ENCODE results near the gene MALAT1. TPM values are rescaled to one million over a fixed set of nuclear protein-coding genes. Genes with fewer than 3 reads are reported as not detected.

Gene MALAT1
- total RNA-seq, 3 donors from 2014 or later (not counting 1 experiment from before 2014, with no cell fraction given), result 32,911 to 36,726 (median 33,502) TPM

DNA sequence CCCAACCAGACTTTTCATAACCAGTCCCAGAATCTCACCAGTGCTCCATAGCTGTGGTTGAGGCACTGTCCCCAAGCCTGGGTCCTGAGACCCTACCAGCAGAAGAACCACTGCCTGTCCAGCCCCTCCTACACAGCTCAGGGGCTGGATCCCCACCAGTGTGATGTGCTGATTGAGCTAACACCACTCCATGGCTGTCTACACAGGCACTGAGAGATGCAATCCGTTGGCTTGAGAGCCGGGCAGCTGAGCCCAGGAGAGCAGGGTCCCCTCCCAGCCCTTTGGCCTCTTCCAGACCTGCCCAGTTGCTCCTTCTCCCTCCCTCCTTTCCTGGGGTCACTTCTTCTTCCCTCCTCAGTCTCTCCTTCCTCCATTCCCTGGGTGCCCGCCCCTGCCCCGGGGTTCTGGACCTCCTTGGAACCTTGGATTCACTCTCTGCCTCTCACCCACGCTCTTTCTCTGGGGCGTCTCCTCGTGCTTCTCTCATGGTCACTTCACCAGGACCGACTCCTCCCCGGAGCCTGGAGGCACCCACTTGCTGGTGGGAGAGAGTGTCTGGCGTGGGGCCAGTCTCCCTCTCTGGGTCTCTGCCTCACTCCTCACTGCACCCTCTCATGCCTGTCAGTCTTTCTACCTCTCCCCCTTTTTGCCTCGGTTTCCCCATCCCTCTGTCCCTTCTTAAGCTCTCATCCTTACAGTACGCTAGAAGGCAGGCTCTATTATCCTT lies 25.3 kb downstream of the MALAT1 start:
- H3K27ac Mint-ChIP-seq, result peak overlapping the region; percentile 43 to 83
- H3K4me1 ChIP-seq (ENCODE audit: control insufficient read depth, insufficient read depth, low read length), result peaks cover 30% of the 10 kb centered on the region
- H3K9me3 Mint-ChIP-seq, result no peaks in the 10 kb centered on the region
- DNase-seq (peak in 1 of 2 donors; percentile 34), ATAC-seq (peak in 2 of 3 donors; percentile 4 to 5)
- peaks cover 5 to 23% of the 10 kb centered on the region in 2 donors for H3K4me1 Mint-ChIP-seq
- 79% methylated on average over 12 of the region's 12 CpGs for WGBS (ENCODE audit: insufficient coverage)
- no peaks in the 10 kb centered on the region for H3K36me3 Mint-ChIP-seq
- TF ChIP-seq, protein P1, sequence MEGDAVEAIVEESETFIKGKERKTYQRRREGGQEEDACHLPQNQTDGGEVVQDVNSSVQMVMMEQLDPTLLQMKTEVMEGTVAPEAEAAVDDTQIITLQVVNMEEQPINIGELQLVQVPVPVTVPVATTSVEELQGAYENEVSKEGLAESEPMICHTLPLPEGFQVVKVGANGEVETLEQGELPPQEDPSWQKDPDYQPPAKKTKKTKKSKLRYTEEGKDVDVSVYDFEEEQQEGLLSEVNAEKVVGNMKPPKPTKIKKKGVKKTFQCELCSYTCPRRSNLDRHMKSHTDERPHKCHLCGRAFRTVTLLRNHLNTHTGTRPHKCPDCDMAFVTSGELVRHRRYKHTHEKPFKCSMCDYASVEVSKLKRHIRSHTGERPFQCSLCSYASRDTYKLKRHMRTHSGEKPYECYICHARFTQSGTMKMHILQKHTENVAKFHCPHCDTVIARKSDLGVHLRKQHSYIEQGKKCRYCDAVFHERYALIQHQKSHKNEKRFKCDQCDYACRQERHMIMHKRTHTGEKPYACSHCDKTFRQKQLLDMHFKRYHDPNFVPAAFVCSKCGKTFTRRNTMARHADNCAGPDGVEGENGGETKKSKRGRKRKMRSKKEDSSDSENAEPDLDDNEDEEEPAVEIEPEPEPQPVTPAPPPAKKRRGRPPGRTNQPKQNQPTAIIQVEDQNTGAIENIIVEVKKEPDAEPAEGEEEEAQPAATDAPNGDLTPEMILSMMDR (IDR thresholded peaks at IDR 0.05), result no peak
- no peak overlapping the region for H3K27ac ChIP-seq (ENCODE audit: low read length)
- H3K4me3 ChIP-seq (ENCODE audit: low read length), result no peak overlapping the region
- H3K27me3 ChIP-seq (ENCODE audit: control insufficient read depth, insufficient read depth, low read length), result no peaks in the 10 kb centered on the region
- no peaks in the 10 kb centered on the region for H3K9me3 ChIP-seq (ENCODE audit: control insufficient read depth, insufficient read depth, low read length)
- H3K27me3 Mint-ChIP-seq (ENCODE audit: low read depth in 2 of 2), result no peaks in the 10 kb centered on the region
- no peak overlapping the region for H3K4me3 Mint-ChIP-seq
- intact Hi-C loops (cut with micrococcal nuclease), result no loop called here
- peaks cover 7% of the 10 kb centered on the region for H3K36me3 ChIP-seq (ENCODE audit: control insufficient read depth, insufficient read depth, low read length)

DNA sequence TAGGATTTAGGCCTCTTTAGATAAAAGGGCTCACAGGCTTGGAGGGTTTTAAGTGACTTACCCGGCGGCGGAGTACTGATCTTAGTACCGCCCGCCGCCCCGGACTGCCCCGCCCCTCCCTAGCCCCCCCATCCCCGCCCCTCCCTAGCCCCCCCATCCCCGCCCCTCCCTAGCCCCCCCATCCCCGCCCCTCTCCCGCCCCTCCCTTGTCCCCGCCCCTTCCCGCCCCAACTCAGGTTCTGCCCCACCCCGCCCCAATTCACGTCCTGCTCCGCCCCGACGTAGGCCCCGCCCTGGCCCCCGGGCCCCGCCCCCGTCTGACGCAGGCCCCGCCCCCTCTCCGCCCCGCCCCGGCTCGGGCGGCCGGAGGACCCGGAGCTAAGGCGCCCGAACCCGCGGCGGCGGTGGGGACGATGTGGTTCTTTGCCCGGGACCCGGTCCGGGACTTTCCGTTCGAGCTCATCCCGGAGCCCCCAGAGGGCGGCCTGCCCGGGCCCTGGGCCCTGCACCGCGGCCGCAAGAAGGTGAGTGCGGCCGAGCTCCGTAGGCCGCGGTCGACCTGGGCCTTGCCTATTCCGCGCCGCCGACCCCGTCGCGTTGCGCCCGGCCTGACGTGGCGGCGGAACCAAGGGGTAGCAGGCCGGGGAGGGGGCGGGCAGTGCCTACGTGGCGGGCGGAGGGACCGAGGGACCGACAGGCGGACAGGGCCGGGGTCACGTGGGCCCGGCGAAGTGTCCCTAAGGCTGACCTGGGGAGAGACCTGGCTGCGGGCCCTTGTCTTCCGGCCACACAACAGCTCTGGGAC lies 26.1 kb downstream of the MALAT1 start, which contains the start of gene SCYL1:
SCYL1 (plus strand) TSS at position 343 of the 805 bp plus-strand sequence; CDS start at position 414, 71 bp downstream.
- under 1% methylated on average over 66 of the region's 82 CpGs for WGBS (ENCODE audit: insufficient coverage)
- peak; percentile 78 to 90 for DNase-seq
- Histone ChIP-seq H3K36me3 (ENCODE audit: control insufficient read depth, insufficient read depth, low read length) (peaks cover 14% of the 10 kb centered on the region), H3K27me3 (ENCODE audit: control insufficient read depth, insufficient read depth, low read length) (no peaks in the 10 kb centered on the region), H3K4me1 (ENCODE audit: control insufficient read depth, insufficient read depth, low read length) (peaks cover 30% of the 10 kb centered on the region), H3K4me3 (ENCODE audit: low read length) (peak within 1 kb of the TSS; percentile 62), H3K27ac (ENCODE audit: low read length) (peak within 1 kb of the TSS; percentile 50), H3K9me3 (ENCODE audit: control insufficient read depth, insufficient read depth, low read length) (no peaks in the 10 kb centered on the region)
- H3K27ac Mint-ChIP-seq, result peak within 1 kb of the TSS; percentile 51 to 83
- intact Hi-C loops (cut with micrococcal nuclease), result no loop called here
- H3K27me3 Mint-ChIP-seq (ENCODE audit: low read depth in 2 of 2), result no peaks in the 10 kb centered on the region
- peaks cover 5 to 23% of the 10 kb centered on the region in 2 donors for H3K4me1 Mint-ChIP-seq
- ATAC-seq, result peak; percentile 96 to 99 (median 98)
- H3K9me3 Mint-ChIP-seq, result no peaks in the 10 kb centered on the region
- H3K4me3 Mint-ChIP-seq, result peak within 1 kb of the TSS; percentile 78
- TF ChIP-seq, protein P1 (IDR thresholded peaks at IDR 0.05), result no peak
- no peaks in the 10 kb centered on the region for H3K36me3 Mint-ChIP-seq

DNA sequence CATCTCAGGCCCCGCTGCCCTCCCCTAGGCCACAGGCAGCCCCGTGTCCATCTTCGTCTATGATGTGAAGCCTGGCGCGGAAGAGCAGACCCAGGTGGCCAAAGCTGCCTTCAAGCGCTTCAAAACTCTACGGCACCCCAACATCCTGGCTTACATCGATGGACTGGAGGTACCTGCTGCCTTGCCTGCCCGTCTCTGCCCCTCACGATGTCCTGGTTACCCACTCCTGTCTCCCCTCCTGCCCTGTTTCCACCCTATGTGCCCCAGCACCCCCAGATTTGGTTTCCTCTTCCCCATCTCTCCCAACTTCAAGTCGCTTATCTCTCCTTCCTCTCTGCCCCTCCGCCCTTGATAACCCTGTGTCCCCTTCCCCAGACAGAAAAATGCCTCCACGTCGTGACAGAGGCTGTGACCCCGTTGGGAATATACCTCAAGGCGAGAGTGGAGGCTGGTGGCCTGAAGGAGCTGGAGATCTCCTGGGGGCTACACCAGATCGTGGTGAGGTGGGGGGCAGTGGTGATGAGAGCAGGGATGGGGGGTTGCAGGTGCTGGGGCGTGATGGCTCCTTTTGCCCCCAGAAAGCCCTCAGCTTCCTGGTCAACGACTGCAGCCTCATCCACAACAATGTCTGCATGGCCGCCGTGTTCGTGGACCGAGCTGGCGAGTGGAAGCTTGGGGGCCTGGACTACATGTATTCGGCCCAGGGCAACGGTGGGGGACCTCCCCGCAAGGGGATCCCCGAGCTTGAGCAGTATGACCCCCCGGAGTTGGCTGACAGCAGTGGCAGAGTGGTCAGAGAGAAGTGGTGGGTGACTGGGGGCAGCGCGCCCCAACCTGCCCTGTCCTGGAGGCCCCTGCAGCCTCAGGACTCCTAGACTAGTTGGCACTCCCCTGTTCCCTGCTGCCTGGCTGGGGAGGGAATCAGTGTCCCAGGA lies 27.0 kb downstream of the MALAT1 start:
- H3K4me1 ChIP-seq (ENCODE audit: control insufficient read depth, insufficient read depth, low read length), result peaks cover 30% of the 10 kb centered on the region
- H3K9me3 ChIP-seq (ENCODE audit: control insufficient read depth, insufficient read depth, low read length), result no peaks in the 10 kb centered on the region
- H3K27me3 ChIP-seq (ENCODE audit: control insufficient read depth, insufficient read depth, low read length), result no peaks in the 10 kb centered on the region
- Mint-ChIP-seq H3K27ac (peak overlapping the region; percentile 51 to 83), H3K4me3 (peak overlapping the region; percentile 78), H3K36me3 (no peaks in the 10 kb centered on the region), H3K27me3 (ENCODE audit: low read depth in 2 of 2) (no peaks in the 10 kb centered on the region), H3K9me3 (no peaks in the 10 kb centered on the region), H3K4me1 (peaks cover 5 to 23% of the 10 kb centered on the region in 2 donors)
- 52% methylated on average over 31 of the region's 31 CpGs for WGBS (ENCODE audit: insufficient coverage)
- ATAC-seq (no peak), DNase-seq (peak in 1 of 2 donors; percentile 55)
- intact Hi-C loops (cut with micrococcal nuclease), result no loop called here
- peak overlapping the region; percentile 62 for H3K4me3 ChIP-seq (ENCODE audit: low read length)
- H3K27ac ChIP-seq (ENCODE audit: low read length), result peak overlapping the region; percentile 50
- TF ChIP-seq, protein P1 (IDR thresholded peaks at IDR 0.05), result no peak
- H3K36me3 ChIP-seq (ENCODE audit: control insufficient read depth, insufficient read depth, low read length), result peaks cover 23% of the 10 kb centered on the region

Measured in natural killer cell (primary cell).